ENCODE data around the gene IPO7.
"Not testable (repeated sequence)": the region's sequence is repeated elsewhere in the genome, so short reads cannot be mapped to it uniquely, and the experiment has no call there.

- TF ChIP-seq CTCF (IDR thresholded peaks at IDR 0.05); PBX3 (IDR thresholded peaks at IDR 0.05); YY1 (IDR thresholded peaks at IDR 0.05; ENCODE audit: low read depth); USF2 (IDR thresholded peaks at IDR 0.05; ENCODE audit: borderline replicate concordance, low read depth, low read length); NFIC (IDR thresholded peaks at IDR 0.05; ENCODE audit: borderline replicate concordance); RCOR1 (IDR thresholded peaks at IDR 0.05; ENCODE audit: low read length): not testable (repeated sequence)
Observed at GRCh38 chr11:9452023-9452422, 67.6 kb downstream of the IPO7 start.

Data from SK-N-SH (cell line).